HEK293T (cell line): ENCODE data around the gene ZCCHC24.

Experiments
- SP1 ChIP-seq: fragments of 450-650 bp; IDR thresholded peaks from 2 replicates; pipeline ENCODE4 v1.6.1; 2017
- SUZ12 ChIP-seq: fragments of 450-650 bp; IDR thresholded peaks from 2 replicates; pipeline ENCODE4 v1.6.1; 2016; ENCODE audit warnings: mild to moderate bottlenecking
- TARDBP ChIP-seq: fragments of 450-650 bp; IDR thresholded peaks from 2 replicates; pipeline ENCODE4 v1.6.1; 2016
- ZNF384 ChIP-seq: fragments of 450-650 bp; IDR thresholded peaks from 2 replicates; pipeline ENCODE4 v1.6.1; 2016

GRCh38 chr10:79457256-79457785 is 11.9 kb upstream of the ZCCHC24 start:
- TF ChIP-seq ZNF384 (no peak), TARDBP (no peak), SUZ12 (no peak), SP1 (no peak)
